GM21381 (cell line): Measurements from ENCODE around the gene TAS2R50.

Experiments
- ATAC-seq: cut with Tn5 transposase; IDR thresholded peaks from one replicate; pipeline ENCODE4 v1.9.1; 2021; ENCODE audit warnings: mild to moderate bottlenecking, moderate library complexity; ENCODE audit not compliant: unreplicated experiment

TAS2R50 gene

GRCh38 chr12:10956085-10956484 lies 30.6 kb downstream of the TAS2R50 start:
- no peak for ATAC-seq

GRCh38 chr12:10952645-10953044 lies 34.1 kb downstream of the TAS2R50 start:
- ATAC-seq = no peak

GRCh38 chr12:10943167-10943566 lies 43.5 kb downstream of the TAS2R50 start:
- no peak for ATAC-seq

DNA sequence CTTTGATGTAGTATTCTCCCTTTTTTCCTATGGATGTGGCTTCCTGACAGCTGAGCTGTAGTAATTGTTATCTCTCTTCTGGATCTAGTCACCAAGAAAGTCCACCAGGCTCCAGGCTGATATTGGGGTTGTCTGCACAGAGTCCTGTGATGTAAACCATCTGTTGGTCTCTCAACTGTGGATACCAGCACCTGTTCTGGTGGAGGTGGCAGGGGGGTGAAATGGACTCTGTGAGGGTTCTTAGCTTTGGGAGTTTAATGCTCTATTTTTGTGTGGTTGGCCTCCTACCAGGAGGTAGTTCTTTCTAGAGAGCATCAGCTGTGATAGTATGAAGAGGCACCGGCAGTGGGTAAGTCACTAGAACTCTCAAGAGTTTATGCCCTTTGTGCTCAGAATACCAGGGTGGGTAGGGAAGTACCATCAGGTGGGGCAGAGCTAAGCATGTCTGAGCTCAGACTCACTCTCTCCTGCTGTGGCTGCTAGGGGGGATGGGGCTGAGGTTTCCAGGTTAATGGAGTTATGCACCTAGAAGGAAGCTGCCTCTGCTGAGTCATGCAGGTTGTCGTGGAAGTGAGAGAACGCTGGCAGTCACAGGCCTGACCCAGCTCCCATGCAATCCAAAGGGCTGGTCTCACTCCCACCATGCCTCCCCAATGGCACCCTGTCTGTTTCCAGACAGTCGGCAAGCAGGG lies 44.6 kb downstream of the TAS2R50 start:
- no peak for ATAC-seq

DNA sequence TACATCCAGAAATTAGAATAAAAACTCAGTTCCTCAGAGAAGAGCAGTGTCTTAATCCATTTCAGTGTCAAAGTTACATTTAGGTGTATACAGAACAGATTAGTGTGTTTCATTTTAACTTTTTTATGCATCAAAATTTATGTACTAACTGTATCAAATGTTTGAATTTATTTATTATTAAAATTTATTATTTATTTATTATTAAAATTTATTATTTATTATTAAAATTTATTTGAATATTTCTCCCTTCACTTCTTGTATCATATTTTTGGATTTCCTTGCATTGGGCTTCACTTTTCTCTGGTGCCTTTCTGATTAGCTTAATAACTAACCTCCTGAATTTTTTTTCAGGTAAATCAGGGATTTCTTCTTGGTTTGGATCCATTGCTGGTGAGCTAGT lies 45.3 kb downstream of the TAS2R50 start:
- ATAC-seq = no peak

GRCh38 chr12:10940389-10940788 lies 46.3 kb downstream of the TAS2R50 start:
- no peak for ATAC-seq

GRCh38 chr12:10939163-10939562 lies 47.5 kb downstream of the TAS2R50 start, which contains the start of gene TAS2R14:
Gene TAS2R14 (minus strand): TSS chr12:10939263. CDS start chr12:10939207, 56 bp downstream.
- no peak for ATAC-seq

DNA sequence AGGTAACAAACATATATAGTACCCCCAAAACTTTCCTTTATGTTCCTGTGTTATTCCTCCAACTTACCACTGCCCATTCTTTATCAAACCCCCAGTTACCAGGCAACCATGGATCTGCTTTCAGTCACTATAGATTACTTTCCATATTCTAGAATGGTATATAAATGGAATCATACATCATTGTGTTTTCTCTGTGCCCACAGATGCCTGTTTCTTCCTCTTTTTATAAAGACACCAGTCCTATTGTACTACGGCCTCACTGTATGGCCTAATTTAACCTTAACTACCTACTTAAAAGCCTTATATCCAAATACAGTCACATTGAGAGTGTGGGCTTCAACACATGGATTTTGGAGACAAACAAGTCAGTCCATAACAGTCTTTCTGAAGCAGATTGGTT lies 50.2 kb downstream of the TAS2R50 start:
- no peak for ATAC-seq
